NCI-H510A treated with DMSO at 0.1 percent for 48 hours (cell line): ENCODE measurements around the gene LYSET.
A peak's percentile ranks its signal among the peaks of the same experiment; 100 is the strongest.
"Not testable (repeated sequence)": the region's sequence is repeated elsewhere in the genome, so short reads cannot be mapped to it uniquely, and the experiment has no call there.

Source experiments
- DNase-seq: peaks from one replicate; lab custom pipeline; 2025; lab: John Stamatoyannopoulos, UW

Gene LYSET

DNA sequence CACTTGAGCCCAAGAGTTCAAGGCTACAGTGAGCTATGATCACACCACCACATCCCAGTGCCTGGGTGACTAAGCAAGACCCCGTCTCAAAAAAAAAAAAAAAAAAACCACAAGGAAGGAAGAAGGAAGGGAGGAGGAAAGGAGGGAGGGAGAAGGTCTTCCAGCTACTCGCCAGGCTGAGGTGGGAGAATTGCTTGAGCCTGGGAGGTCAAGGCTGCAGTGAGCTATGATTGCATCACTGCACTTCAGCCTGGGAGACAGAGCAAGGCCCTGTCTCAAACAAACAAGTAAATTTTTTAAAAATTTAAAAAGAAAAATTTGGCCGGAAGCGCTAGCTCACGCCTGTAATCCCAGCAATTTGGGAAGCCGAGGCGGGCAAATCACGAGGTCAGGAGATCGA, 16.5 kb upstream of the LYSET start:
- not testable (repeated sequence) for DNase-seq

DNA sequence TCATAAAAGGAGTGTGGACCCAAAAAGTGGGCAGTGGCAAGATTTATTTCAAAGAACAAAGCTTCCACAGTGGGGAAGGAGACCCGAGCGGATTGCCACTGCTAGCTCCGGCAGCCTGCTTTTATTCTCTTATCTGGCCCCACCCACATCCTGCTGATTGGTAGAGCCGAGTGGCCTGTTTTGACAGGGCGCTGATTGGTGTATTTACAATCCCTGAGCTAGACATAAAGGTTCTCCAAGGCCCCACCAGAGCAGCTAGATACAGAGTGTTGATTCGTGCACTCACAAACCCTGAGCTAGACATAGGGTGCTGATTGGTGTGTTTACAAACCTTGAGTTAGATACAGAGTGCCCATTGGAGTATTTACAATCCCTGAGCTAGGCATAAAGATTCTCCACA, 15.5 kb upstream of the LYSET start:
- DNase-seq = not testable (repeated sequence)

DNA sequence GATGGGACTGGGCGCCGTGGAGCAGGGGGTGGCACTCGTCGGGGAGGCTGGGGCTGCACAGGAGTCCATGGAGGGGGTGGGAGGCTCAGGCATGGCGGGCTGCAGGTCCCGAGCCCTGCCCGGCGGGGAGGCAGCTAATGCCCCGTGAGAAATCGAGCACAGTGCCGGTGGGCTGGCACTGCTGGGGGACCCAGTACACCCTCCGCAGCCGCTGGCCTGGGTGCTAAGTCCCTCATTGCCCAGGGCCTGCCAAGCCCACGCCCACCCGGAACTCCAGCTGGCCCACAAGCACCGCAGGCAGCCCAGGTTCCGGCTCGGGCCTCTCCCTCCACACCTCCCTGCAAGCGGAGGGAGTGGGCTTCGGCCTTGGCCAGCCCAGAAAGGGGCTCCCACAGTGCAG, 15.0 kb upstream of the LYSET start:
- DNase-seq = not testable (repeated sequence)

DNA sequence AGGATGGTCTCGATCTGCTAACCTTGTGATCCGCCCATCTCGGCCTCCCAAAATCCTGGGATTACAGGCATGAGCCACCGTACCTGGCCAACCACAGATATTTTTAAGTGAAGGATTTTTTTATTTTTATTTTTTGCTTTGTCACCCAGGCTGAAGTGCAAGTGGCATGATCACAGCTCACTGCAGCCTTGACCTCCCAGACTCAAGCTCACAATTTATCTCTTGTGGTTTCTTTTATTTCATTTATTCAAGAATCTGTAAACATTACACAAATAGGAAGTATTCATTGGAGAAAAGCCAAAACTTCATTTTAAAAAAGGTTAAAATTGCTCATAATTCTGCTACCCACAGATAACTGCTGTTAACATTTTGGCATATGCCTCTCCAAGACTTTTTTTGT, 13.7 kb upstream of the LYSET start:
- DNase-seq = no peak

DNA sequence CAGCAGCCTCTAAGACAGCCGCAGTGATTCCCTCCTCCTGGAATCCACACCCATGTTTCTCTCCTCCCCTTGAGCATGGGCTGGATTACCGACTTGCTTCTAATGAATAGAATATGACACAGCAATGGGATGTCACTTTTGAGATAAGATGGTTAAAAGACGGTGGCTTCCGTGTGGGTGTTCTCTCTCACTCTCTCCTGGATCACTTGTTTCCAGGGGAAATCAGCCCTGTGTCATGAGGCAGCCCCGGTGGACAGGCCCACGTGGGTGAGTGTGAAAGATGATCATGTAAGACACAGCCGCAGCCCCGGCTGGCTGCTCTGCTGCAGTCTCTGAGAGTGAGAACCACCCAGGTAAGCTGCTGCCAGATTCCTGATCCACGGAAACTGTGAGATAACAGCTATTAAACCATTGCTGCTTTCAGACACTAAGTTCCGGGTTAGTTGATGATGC, 11.1 kb upstream of the LYSET start:
- no peak for DNase-seq

DNA sequence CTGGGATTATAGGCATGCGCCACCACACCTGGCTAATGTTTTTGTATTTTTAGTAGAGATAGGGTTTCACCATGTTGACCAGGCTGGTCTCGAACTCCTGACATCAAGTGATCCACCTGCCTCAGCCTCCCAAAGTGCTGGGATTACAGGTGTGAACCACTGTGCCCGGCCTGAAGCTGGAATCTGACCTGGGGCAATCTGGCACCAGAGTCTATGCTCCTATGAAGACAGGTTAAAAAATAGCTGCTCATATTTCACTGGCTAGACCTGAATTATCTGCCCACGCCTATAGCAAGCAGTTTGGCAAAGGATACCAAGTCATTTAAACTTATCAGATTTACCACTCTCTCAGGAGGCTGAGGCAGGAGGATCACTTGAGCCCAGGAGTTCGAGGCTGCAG, 10.4 kb upstream of the LYSET start:
- DNase-seq = not testable (repeated sequence)

DNA sequence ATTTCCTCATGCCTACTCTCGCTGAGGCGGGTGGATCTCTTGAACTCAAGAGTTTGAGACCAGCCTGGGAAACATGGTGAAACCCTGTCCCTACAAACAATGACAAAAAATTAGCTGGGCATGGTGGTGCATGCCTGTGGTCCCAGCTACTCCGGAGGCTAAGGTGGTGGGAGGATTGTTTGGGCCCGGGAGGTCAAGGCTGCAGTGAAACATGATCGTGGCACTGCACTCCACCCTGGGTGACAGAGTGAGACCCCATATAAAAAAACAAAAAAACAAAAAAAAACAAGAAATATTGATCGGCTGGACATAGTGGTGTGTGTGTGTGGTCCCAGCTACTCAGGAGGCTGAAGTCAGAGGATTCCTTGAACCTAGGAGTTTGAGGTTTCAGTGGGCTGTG, 9.6 kb upstream of the LYSET start:
- DNase-seq = no peak

DNA sequence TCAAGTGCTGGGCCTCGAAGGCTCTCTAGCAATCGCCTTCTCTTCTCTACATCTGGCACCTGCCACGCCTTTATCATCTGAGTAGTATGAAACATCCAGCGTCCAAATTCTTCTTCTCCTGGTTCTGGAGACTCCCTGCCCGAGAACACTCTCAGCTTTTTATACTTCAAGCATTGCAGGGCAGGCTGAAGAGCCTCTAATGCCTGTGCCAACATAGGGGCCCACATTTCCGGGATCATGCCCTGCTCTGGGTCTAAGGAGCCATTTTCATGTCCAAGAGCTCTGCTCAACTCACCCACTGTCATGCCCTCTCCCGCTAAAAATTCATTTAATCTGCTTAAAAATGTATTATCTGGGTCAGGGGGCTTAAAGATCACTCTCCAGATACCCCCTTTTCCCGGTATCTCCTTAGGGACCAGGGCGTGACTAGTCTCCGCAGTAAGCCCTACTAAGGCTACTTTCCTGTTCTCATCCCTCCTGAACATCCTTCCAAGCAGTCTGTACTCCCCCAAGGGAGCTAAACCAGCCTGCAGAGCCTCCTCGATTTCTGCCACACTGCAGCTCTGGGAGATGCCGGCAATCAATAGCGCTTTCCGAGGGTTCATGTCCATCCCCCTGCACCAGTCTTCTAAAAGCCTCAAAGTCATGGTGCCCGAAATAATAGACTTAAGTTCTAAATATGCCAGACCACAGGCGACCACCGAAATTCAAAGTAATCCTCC, 1.4 kb upstream of the LYSET start:
- DNase-seq = no peak

DNA sequence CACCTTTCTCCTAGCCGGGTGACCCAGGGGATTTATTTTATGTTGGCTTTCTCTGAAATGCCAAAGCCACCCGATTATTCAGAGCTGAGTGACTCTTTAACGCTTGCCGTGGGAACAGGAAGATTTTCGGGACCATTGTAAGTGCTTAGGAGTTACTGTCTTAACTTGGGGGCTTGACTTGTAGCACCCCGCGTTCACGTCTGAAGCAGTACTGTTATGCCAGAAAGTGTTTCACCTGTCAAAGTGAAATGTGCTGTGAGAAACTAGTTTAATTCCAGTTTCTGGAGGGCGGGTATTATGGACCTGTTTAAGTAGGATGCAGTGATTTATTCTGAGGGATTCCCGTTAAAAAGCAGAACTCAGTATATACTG, 218 bp downstream of the LYSET start:
- DNase-seq = no peak

DNA sequence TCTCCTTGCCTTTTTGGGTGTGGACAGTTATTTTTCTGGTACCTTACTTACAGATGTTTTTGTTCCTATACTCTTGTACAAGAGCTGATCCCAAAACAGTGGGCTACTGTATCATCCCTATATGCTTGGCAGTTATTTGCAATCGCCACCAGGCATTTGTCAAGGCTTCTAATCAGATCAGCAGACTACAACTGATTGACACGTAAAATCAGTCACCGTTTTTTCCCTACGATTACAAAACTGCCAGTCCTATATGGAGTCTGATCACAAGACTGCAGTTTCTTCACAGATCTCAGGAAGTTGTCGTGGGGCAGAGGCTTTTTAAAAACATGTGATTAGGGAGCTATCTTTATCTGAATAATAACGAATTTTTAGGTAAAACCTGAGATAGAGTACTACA, 1.3 kb downstream of the LYSET start:
- no peak for DNase-seq

DNA sequence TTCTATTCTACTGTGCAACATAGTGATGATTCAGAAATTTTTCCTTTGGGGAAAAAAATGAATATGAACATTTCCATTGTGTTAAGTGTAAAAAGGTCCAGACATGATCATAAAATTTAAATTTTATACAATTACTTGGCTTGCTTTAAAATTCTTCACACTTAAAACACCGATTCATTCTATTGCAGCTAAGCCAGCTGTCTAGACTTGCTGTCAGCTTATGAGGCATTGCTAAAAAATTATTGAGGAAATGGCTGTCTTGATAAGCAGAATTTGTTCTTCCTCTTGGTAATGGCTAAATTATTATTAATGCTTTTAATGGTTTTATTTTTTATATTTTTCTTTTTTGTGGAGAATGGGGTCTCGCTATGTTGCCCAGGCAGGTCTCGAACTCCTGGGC, 1.8 kb downstream of the LYSET start:
- DNase-seq = no peak

DNA sequence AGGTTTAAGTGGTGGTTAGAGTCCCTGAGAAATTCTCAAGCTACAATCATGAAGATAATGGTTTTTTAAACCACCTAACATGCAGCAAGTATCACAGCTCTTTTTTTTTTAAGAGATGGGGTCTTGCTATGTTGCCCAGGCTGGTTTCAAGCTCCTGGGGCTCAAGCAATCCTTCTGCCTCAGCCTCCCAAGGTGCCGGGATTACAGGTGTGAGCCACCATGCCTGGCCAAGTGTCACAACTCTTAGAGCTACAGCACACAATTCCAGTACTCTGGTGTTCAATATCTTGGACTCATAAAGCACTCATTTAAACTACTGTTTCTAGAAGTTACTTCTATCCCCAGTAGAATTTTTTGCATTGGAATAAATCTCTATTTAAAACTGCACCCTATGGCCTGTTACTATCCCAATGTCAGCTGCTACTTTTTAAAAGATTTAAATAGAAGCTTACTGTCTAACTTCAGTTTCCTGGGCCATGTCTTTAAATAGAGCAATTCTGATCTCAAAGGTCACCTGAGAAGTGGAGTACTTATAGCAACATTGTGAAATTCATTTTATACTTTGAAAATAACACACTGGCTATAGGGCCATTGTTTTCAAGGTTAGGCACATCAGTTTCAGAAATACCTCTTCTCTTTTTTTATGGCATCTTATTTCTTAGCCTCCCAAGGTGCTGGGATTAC, 10.3 kb downstream of the LYSET start:
- no peak for DNase-seq

DNA sequence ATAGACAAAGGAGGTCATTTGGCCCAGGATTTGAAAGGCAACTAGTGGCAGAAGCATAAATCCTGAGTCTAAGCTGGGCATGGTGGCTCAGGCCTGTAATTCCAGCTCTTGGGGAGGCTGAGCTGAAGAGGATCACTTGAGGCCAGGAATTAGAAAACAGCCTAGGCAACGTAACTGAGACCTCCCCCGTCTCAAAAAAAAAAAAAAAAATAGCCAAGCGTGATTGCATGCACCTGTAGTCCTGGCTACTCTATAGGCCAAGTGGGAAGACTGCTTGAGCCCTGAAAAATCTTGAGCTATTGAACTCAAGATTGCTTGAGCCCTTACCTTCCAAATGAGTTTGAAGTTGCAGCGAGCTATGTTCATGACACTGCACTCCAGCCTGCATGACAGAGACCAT, 13.9 kb downstream of the LYSET start:
- no peak for DNase-seq

DNA sequence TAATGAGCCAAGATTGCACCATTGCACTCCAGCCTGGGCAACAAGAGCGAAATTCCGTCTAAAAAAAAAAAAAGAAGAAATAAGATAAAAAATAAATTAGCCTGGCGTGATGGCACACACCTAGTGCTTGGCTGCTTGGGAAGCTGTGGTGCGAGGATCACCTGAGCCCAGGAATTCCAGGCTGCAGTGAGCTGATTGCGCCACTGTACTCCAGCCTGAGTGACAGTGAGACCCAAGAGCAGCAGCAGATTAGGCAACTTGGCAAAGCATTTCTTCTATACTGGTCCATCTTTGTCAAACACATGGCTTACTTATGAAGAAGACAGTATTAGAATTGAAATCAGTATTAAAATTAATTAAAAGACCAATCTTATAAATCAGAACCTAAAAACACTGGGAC, 15.4 kb downstream of the LYSET start:
- DNase-seq = no peak

DNA sequence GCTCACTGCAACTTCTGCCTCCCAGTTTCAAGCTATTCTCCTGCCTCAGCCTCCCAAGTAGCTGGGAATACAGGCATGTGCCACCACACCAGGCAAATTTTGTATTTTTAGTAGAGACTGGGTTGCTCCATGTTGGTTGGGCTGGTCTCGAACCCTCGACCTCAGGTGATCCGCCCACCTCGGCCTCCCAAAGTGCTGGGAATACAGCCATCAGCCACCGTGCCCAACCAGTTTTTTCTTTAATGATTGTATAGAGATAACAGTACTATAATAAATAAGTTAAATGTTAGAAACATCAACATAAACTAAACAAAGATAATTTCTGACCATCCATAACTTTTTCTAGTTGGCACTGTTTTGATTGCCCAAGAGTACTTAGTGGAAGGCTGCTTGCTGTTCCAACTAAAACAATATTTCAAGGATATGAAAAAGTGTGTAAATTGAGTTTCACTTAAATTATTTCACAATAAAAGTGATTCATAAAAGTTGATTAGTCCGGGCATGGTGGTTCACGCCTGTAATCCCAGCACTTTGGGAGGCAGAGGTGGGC, 16.1 kb downstream of the LYSET start:
- DNase-seq = no peak

DNA sequence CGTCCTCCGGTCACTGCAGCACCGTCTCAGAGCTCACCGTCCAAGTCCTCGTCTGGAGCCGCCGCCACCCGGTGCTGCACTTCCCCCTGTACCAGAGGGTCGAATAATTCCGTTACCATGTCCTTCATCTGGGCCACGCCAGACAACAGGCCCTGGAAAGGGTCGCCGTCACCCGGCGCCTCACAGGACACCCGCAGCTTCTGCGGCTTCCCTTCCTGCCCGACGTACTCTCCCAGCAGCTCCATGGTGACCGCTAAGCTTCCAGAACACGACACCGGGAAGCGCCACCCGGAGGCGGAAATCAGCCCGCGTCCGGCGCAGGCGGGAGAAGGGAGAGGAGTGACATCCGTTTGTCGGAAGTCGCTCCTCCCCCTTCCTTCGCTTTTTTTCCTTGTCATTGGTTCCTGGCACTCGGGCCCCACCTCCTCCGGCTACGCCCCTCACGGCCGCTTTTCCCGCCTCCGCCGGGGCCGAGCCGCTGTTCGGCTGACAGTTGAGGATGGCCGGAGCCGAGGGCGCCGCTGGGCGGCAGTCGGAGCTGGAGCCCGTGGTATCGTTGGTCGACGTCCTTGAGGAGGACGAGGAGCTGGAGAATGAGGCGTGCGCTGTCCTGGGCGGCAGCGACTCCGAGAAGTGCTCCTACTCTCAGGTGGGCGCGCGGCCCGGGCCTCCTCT, 21.8 kb downstream of the LYSET start, which contains the start of the genes GON7 and UBR7:
TSS of gene GON7 (minus strand) at position 273 of the 675 bp plus-strand sequence. CDS start at position 245, 28 bp downstream.
TSS of gene UBR7 (plus strand) at position 464 of the 675 bp plus-strand sequence. CDS start at position 500, 36 bp downstream.
- DNase-seq = peak; percentile 92

DNA sequence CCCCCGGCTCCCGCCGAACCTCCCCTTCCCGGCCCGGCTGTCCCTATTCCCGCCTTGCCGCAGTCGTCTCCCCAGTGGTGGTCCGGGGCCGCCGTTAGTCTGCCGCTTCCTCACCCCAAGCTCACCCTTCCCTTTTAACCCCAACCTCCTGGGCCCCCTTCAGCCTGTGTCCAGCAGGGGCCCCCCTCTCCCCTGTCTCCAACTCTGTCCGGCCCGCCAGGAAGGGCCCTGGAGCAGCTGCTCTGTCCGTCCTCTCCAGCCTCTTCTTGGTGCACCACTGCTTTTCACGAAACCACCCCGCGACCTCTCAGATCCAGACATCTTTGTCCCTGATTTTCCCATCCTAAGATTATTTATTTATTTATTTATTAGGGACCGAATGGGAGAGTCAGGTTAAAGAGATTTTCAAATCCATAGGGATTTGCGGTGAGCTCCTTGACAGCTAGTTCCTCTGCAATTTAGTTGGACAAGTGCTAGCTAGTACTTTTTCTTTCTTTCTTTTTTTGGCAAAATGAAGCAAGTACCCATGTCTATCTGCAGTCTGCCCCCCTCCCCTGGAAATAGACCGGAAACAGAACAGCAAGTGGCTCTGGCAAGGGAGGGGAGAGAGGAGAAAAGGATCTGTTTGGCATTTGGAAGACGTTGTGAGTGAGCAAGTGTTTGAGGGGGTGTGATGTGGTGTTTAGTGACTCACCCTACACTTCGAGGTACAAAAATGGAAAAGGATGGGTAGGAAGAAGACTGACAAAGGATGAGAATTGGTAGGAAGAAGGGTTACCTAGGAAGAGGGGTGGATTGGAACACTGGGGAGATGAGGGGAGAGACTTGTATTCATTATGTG, 22.6 kb downstream of the LYSET start:
- DNase-seq = peak; percentile 10

DNA sequence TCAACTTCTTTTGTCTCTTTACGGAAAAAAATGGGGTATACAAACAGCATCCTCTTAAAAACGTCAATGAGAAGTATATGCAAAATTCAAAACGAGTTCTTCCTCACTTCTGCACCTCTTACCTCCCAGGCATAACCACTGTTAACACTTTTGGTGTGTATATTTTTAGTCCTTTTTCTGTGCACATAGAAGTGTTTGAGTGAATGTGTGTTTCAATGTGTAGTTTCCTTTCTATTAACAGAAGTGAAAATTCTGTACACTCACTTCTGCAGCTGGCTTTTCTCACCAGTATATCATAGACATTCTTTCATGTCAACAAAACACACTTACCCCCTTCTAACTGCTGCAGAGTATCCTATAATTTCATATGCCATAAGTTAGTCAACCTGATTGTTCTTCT, 27.3 kb downstream of the LYSET start:
- DNase-seq = no peak

DNA sequence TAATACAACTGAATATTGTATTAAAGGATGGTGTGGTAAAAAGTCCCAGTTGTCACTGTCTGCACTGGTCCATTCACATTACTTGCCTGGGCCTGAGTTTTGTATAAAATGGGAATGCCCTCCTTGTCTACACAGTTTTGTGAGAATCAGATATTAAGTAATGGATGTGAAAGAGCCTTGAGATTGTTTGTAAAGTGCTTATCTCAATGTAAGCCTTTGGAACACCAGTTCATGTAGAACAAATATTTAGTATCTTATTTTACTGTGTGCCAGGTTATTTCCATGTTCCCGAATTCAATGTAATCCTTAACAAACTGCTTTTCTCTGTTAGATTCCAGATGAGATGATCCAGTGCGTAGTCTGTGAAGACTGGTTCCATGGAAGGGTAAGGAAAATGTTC, 29.5 kb downstream of the LYSET start:
- no peak for DNase-seq

DNA sequence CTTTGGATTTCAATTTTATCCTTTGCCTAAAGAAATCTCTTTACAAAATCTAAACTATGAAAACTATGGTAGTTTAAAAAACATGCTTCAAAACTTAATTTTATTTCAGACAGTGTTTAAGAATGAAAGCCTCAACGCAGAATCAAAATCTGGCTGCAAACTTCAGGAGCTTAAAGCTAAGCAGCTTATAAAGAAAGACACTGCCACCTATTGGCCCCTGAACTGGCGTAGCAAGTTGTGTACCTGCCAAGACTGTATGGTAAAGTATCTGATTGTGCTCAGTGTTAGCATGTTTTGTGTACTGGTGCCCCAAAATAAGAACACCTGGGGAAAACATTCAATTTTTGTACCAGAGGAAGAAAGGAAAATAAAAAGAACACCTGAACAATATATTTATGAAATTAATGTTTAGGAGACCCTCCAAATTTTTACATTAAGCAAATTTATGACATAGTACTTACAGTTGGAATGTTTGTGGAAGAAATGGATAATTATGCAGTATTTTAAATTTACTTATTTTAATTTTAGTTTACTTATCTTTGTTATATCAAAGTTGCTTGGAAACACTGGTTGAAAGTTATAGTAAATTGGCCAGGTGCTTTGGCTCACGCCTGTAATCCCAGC, 34.1 kb downstream of the LYSET start:
- peak; percentile 46 for DNase-seq

DNA sequence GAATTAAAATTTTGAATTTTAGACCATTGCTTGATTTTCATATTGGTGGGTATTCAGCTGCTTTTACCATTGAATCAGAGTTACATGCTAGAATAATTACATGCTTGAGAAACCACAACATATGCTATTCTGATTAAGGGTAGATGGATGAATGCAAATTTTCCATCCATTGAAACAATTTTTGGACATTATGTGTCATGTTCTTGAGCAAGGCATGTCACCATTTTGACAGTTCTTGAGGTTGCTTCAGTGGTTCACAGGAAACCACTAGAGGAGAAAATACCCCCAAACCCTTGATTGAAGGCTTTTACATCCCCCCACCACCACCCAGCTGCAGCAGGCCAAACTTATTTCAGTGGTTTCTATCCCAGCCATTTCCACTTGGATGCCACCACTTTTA, 35.4 kb downstream of the LYSET start:
- no peak for DNase-seq
